CD4-positive, alpha-beta T cell treated with Interleukin-17A for 4 hours (primary cell): ENCODE results near the gene GNAQ.

Experiments used
- DNase-seq: peaks from one replicate; pipeline ENCODE4 v3.0.0-alpha.2; 2020; ENCODE audit warnings: mixed read lengths

Gene GNAQ

DNA sequence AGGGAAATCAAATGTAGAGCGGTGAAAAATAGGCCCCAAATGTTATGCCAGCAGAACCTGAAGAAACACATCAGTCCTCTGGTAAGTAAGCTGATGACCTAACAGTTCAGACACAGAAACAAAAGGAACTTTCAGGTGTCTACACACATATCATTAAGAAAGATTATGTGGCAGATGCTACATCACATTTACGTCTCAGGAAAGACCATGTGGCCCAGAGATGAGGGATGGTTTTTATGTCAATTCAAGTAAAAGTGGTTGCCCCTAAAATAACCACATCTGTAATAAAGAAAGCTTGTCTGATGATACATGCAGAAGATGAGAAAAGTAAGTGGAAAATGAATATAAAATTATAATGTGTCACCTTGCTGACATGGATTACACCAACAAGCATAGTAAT is 31.4 kb downstream of the GNAQ start:
- DNase-seq: no peak

DNA sequence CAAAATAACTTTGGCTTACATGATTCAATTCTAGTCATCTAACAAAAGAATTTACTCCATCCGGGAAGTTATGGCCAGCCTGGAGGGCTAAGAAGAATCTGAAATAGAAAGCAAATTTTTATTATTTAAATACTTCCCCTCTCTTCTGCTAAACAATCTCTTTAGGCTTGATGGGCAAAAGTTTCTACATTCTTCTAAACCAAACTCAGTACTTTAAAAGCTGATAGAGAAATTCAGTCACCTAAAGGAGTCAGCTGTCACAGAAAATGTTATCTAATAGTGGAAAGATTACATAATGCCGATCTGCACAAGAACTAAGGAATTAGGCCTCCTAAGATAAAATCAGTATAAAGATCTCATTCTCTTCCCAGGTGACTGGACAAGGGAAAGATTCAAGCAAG is 32.4 kb downstream of the GNAQ start:
- no peak for DNase-seq

DNA sequence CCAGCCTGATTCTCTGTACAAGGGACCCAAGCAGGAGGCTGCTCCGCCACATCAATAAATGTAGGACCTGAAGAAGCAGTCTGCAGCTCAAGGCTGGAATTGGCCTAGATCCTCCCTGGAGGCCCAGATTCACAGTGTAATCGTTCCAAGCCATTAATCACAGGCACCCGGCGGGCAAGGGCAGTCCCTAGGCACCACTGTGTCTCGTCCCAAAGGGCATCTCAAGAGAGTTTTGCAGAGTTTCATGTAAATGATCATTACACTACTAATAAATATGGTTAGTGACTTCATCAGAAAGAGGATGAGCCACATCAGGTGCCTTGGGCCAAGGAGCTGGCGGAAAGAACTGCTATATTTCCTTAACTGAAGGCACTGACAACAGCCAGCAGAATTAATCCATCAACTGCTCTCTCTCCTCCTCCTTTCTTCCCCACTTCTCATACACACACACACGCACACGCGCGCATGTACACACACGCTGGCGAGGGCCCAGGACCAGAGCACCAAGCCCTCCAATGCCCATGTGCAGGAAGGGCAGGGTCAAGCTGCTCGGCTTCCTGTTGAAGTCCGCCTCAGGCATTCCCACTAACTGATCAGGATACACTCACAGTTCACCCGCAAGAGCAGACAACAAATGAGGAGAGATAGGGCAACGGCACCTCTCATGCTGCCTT is 33.9 kb downstream of the GNAQ start:
- DNase-seq: no peak

DNA sequence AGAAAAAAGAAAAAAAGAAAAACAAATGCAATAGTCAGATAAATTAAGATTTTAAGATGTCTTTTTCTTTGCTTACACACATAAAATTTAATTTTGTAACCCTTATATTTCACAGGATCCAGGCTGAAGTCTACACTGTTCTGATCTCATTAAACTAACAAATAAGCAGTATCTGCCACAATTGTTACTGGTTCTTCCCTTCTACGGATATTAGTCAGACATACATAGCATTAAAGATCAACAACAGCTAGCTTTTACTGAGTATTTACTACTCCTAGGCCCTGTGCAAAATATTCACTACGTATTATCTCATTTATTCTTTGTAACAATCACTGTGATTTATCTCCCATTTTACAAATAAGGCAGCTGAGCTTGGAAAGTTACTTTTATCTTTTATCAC is 34.9 kb downstream of the GNAQ start:
- DNase-seq: no peak

DNA sequence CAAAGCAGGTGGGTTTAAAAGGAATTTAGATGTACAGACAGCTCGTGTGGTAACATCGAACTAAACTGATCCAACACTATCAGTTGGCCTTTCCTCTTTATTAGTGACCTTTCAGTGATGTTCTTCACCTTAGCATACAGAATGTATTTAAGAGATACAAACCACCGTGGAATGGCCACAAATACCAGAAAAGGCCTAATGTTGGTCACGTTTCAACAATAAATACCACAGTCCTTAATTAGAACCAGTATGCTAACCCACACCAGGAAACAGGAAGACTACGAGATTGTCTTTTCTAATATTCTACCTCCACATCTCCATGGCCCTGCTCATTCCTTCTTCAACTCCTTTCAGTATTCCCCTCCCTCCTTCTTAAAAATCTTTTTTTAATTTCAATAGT is 40.4 kb downstream of the GNAQ start:
- no peak for DNase-seq

DNA sequence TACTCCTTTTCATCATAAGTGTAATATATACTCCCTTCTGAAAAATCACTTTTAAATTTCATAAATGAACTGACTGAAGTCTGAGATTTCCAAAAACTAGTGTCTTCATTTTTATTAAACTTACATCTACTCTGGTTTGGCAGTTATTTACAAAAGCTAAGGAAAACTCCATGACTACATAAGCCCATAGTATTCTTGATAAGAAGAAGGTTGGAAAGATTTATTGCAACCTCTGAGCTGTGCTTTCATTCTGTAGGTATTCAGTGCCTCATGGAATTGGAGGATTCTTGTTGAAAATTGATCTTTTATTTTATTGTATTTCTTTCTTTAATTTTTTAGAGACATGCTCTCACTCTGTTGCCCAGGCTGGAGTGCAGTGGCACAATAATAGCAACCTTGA is 41.7 kb downstream of the GNAQ start:
- no peak for DNase-seq

DNA sequence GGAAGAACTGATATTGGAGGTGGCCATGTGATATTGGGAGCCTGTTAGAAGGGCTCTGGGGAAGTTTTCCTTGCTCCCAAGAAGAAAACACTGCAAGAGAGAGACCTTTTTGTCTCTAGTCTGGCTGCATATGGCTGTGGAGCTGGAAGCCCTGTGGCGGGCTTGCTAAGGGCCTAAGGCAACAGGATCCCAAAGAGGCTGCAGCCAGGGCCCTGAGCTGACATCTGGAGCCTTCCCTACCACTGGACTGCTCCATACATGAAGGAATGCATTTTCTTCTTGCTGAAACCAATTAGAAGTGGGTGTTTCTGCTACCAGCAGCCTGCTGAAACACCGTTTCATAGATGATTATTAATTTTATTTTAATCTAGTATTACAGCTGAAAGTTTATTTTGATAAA is 42.2 kb downstream of the GNAQ start:
- DNase-seq: no peak

DNA sequence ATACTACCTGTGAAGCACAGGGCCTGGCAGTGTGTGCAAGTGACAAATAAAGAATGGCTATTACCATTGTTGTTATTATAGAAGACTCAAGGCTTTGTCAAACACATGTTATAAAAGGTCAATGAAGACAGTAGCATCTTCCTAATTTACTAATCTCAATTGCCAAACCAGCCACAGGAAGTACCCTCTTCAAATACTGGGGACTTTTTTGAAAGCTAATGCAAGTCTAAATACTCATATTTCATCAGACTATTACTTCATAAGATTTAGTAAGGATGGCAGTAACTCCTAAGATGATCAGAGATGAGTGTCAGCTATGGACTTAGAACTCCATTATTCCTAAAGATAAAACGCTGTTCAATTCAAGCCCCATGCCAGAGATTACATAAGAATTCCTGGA is 43.0 kb downstream of the GNAQ start:
- no peak for DNase-seq

DNA sequence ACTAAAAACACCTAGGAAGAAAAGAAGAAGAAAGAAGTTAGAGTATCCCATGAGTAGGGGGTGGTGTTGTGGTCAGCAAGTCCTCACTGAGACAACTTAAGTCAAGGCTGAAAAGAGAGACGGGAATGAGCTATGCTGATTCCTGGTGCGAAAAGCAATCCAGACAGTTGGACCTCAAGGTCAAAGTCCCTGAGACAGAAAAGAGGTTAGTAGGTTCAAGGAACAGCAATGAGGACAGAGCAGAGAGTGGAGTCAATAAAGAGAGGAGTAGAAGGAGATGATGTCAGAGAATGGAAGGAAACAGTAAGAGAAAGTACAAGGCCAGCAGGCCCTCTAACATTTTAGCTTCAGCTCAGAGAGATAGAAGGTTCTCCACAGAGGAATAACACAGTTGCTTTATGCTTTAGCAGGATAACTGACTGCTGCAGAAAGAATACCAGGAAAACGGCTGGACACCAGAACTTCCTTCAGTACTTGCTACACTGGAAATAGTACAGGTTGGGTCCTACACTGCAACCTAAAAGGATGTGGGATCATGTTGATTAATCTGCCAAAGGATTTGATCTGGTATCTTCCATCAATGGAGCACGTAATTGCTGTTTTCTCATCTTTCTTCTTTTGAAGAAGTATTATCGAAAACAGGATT is 43.6 kb downstream of the GNAQ start:
- DNase-seq: no peak

DNA sequence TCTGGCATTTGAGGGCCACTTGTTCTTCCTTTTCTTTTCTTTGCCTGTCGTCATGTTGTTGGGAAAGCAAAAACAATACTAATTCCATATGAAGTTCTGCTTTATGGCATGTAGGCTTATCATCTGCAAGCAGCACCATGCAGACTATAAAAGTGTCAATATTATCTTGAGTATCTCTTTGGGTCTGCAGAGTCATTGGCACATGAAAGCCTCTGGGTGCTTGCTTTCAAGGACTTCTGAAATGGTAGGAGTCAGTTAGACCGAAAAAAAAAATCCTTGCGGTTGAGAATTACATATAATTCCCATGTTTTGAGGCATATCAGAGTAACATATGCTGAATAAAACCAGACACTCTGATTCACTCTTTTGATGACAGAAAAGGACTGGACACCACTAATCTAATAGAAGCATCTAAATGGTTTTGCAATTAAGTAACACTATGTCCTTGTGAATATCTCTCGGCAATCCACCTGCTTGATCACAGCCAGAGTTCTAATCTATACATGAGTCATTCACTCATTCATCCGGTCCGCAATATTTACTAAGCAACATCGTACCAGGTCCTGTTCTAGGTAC is 44.4 kb downstream of the GNAQ start:
- no peak for DNase-seq

DNA sequence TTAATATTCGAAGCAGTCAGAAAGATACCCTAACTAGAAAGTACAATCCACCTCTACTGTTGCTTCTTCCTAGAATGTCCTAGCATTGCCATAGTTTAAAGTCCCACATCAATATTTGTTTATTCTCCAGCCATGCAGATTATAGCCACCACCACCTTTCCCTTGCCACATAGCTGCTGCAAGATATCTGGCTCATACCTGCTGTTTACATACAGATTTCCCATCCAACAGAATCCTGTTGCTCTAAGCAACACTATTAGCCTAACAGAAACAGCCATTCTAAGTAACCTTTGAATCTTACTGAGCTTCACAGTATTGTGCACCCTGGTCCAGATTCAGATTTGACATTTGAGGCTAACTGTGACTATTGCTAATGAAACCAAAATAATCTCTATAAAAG is 45.6 kb downstream of the GNAQ start:
- no peak for DNase-seq

DNA sequence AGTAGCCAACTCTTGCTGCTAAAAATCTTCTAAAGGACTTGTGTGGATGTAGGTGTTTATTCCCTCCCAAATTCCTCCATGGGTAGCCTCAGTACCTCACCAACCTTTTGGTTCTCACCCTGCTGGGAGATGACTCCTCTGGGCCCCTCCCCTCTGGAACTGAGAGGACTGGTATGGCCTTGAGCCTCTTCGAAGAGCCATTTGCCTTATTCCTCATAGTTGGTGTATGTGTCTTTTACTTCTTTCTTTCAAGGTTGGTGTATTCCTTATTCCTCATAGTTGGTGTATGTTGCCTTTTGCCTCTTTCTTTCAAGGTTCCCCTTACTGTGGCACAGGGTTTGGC is 48.3 kb downstream of the GNAQ start:
- no peak for DNase-seq

DNA sequence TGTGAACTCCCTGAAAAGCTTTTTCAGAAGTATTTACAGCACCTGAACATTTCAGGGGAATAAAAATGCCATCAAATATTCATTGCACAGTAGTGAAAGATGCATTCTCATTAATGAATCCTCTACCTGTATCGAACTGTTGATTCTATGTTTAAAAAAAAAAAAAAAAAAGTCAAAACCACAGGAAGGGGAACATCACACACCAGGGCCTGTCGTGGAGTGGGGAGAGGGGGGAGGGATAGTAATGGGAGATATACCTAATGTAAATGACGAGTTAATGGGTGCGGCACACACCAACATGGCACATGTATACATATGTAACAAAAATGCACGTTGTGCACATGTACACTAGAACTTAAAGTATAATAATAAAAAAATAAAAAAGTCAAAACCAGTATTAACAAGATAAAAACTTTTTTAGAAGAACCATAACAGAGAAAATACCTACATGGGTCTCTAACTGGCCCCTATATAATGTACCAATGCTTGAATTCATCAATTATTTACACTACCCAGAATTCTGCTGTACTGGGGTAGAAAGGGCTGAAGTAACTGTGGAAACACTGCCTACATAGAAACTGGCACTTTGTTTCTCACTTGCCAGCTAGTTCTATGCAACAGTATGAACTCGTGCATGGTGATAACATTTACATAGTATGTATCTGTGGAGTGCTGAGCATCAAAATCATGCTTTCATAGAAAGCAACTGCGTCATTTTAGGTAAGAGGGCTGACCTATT is 48.9 kb downstream of the GNAQ start:
- peak; percentile 37 for DNase-seq

DNA sequence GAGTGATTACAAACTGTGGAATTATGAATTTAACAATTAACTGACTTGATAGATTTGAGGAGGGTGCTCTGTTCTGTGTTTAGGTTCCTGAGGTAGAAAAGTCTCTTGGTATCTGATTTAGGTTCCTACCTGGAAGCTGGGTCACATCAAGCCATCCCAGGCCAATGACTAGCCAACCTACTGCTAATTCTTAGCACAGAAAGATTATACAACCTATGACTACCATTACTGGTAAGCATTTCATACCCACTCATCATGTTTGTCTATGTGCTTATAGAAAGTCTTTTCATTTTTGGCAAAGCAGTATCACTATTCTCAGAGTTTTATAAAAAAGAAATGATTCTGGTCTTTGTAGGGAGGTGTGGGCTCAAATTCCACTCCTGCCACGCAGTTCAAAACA is 49.7 kb downstream of the GNAQ start:
- DNase-seq: no peak

DNA sequence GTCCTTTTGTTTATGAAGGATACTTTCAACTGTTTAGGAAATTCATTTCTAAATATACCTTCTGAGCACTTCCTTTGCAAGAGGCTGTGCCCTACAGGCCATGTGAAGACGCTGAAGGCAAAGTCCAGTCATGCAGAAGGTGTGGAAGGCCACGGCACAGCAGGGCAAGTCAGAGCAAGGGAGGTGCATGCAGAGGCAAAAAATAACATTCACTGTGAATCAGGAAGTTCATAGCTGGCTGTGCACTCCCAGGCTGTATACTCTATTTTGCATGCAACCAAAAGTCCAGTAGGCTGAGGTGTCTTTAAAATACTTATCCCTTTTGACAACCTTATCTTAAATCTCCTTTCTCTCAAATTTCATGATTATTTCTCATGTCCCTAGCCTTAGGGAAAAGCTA is 50.3 kb downstream of the GNAQ start:
- DNase-seq: peak; percentile 18

DNA sequence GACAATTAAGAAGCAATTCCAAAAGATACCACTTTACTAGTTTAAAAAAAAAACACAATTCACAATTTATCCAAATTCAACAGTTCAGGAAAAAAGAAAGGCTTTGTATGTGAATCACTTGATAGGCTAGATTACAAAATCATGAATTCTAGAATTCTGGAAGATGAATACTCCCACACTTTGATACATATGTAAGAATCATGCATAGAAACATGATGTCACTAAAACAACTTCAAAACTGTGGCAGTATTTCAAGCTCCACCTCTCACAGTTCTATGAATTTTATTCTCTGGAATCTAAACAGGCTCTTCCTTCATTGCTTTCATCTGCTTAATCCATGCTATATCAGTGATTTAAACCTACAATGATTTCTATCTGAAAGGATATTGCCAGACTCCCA is 51.0 kb downstream of the GNAQ start:
- no peak for DNase-seq

DNA sequence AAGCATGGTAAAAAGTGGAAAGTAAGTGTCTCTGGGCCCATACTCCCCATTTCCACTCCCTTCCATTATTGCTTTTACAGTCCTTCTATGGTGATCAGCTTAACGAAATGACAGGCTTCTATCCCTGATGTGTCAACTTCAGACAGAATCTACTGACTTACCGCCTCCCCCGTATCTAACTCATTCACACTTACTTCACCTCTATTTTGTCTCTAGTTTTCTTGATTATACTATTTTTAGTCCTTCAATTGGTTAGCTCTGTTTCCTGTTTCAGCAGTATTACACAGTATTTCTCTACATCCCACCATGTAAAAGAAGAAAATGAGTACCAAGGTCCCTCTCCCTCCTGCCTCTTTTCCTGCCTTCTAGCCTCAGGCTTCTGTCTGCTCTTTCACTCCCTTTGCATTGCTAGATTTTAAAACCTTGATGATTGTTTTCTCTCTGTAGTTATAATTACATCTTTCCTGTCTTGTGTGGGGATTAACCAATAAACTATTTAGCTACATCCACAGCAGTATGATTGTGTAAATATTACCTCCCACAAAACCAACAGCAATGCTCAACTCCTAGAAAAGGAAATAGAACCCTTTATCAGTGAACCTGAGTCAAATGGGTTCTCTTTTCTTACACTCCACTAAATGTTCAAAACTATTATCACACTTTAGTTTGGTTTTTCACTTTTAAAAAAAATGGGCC is 53.4 kb downstream of the GNAQ start:
- DNase-seq: no peak

DNA sequence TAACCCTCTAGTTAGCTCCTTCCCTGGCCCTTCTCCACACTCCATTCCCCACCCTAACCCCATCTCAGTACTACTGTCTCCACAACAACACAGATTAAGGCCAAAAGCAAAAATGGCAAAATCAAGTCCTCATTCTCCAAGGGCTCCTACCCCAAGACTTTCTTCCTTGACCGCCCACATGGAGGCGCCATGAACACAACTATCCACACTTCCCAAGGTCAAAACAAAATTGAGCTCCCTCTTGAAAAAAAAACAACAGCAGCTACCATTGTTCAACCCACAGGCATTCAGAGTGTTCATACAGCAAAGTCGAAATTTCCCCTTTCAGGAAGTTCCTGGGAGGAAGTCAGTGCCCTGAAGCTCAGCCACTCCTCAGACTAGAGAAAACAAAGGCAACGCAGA is 54.4 kb downstream of the GNAQ start:
- DNase-seq: peak; percentile 70

DNA sequence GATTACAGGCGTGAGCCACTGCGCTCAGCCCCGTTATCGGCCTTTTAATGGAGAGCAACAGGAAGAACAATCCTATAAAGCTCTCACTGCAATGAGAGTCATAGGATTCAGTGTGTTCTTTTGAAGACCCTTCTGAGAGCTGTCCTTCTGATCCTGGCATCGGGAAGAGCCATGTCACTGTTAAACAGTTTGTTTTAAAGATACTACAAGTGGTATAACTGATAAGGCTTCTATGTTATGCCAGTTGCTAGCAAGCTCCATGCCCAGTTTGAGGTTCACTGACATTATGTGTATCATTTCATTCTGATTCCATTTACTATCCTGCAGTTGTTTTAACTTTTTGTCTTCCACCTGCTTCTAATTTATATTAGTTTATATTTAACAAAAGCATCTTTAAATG is 55.8 kb downstream of the GNAQ start:
- DNase-seq: no peak

DNA sequence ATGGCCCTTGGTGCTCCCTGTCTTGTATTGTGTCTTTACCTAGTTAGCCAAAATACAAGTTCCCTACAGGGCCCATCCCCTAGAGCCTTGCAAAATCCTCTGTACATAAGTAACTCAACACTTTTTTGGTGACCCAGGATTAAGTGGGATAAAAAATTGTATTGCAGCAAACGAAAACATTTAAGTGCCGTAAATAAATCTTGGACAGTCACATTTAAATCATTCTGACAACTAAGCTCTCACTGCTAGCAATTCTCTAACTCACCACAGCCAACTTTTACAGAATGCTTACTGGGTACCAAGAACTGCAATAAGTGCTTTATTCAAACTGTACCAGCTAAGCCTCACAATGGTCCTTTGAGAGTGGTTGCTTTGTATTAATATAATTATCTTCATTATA is 56.6 kb downstream of the GNAQ start:
- DNase-seq: no peak

DNA sequence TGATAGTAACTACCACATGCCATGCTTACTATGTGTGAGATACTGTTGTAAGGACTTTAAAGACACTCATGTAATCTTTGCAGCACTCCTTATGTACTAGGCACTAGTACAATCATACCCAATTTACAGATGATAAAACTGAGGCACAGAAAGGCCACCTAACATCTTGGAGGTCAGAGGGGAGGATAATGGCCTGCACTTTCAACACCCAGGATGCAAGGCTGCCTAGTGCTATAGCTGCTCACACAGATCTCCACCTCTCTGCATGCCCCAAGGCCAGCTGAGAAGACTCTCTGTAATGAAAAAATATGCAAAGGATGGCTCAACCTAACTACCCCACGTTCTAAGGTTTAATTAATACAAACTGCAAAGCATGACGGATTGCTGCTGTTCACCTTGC is 57.2 kb downstream of the GNAQ start:
- DNase-seq: no peak

DNA sequence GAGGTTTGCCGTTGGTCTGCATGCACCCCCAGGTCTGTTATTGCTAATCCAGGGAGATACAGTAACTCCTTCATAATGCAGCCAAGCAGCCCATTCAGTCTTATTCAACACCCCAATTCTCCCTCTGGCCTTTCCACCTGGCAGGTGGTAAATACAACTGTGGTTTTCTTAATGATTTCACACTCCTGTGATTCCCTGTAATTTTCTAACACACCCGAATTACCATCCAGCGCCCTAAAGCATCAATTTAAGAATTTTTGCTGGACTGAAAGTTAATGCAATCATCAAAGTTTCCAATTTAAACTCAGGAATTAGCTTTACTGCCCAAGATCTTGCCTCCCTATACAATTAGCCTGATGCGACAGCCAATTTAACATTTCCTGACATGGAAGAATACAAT is 62.5 kb downstream of the GNAQ start:
- DNase-seq: no peak

DNA sequence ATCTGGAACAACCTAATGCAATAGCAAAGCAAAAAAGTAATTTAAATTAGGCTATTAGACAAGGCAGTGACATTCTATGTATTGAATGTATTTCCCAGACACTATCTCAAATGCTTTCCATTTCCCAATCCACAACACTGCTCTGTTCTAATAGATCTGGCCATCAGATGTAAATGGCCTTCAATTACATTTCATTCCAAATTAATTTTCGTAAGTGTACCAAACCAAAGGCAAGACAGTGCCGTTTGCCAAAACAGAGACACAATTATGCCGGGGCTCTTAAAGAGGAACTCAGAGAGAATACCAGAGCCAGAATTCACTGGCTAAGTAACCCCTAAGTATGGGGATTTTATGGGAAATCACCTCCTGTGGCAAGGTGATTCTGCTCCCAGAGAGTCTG is 63.1 kb downstream of the GNAQ start:
- DNase-seq: no peak

DNA sequence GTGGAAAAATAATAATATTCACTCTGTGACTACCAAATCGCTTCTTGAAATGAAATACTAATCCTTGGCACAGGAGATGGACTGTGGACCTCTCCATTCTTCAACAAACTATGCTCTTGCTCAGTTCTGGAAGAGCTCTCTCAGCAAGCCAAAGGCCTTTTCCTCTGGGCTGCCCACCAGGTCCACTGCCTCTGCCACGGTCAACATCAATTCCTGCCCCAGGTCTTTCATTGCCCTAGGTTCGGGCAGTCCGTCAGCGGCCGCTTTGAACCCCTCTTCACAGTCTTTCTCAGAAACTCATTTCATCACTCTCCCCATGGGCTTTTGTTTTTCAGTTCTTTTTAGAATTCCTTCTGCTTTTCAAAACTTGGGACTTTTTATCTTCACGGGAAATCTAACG is 64.9 kb downstream of the GNAQ start:
- DNase-seq: no peak
